H9 (cell line): Measurements from ENCODE around the gene DCC. TPM values are rescaled to one million over a fixed set of nuclear protein-coding genes. Genes with fewer than 3 reads are reported as not detected.

Source experiments
- DNase-seq: peaks from one replicate; pipeline ENCODE4 v3.0.0-alpha.2; 2017
- H2AFZ ChIP-seq: one replicate; pipeline ENCODE4 v1.6.1; 2013; ENCODE audit warnings: mild to moderate bottlenecking, low read length, control low read depth, moderate library complexity
- H2AK5ac ChIP-seq: 2 replicates; pipeline ENCODE4 v1.6.1; 2013; ENCODE audit warnings: low read length, control low read depth, mixed read lengths; ENCODE audit not compliant: insufficient read length
- H2BK120ac ChIP-seq: one replicate; pipeline ENCODE4 v1.6.1; 2013; ENCODE audit warnings: low read depth, mild to moderate bottlenecking, low read length, control low read depth, inconsistent platforms; ENCODE audit not compliant: poor library complexity, severe bottlenecking
- H2BK12ac ChIP-seq: 2 replicates; pipeline ENCODE4 v1.6.1; 2013; ENCODE audit warnings: low read length, control low read depth, mixed read lengths, low read depth; ENCODE audit not compliant: insufficient read length
- H2BK15ac ChIP-seq: 2 replicates; pipeline ENCODE4 v1.6.1; 2013; ENCODE audit warnings: low read depth, low read length, control low read depth
- H2BK20ac ChIP-seq: one replicate; pipeline ENCODE4 v1.6.1; 2013; ENCODE audit warnings: low read depth, mild to moderate bottlenecking, low read length, control low read depth, inconsistent platforms; ENCODE audit not compliant: poor library complexity, severe bottlenecking
- H2BK5ac ChIP-seq: 2 replicates; pipeline ENCODE4 v1.6.1; 2013; ENCODE audit warnings: low read length, control low read depth, mixed read lengths; ENCODE audit not compliant: insufficient read length
- H3K14ac ChIP-seq: 2 replicates; pipeline ENCODE4 v1.6.1; 2013; ENCODE audit warnings: low read length, control low read depth; ENCODE audit not compliant: insufficient read depth
- H3K18ac ChIP-seq: 2 replicates; pipeline ENCODE4 v1.6.1; 2013; ENCODE audit warnings: low read depth, mild to moderate bottlenecking, mixed read lengths, low read length, control low read depth; ENCODE audit not compliant: insufficient read length
- H3K23ac ChIP-seq: 2 replicates; pipeline ENCODE4 v1.6.1; 2013; ENCODE audit warnings: low read length, control low read depth, mixed read lengths, low read depth; ENCODE audit not compliant: insufficient read length
- H3K23me2 ChIP-seq: 2 replicates; pipeline ENCODE4 v1.6.1; 2013; ENCODE audit warnings: low read depth, mild to moderate bottlenecking, mixed read lengths, low read length, control low read depth; ENCODE audit not compliant: insufficient read length, poor library complexity, severe bottlenecking
- H3K27ac ChIP-seq: 2 replicates; pipeline ENCODE4 v1.5.1; 2013; ENCODE audit warnings: low read length, control low read depth, mixed read lengths, low read depth; ENCODE audit not compliant: insufficient read length
- H3K27me3 ChIP-seq: 2 replicates; pipeline ENCODE4 v1.6.1; 2013; ENCODE audit warnings: low read length, control low read depth, inconsistent platforms; ENCODE audit not compliant: insufficient read depth
- H3K4ac ChIP-seq: 2 replicates; pipeline ENCODE4 v1.6.1; 2013; ENCODE audit warnings: low read depth, mild to moderate bottlenecking, control low read depth, inconsistent platforms, low read length, moderate library complexity
- H3K4me1 ChIP-seq: 2 replicates; pipeline ENCODE4 v1.6.1; 2013; ENCODE audit warnings: low read length, control low read depth, inconsistent platforms; ENCODE audit not compliant: insufficient read depth
- H3K4me2 ChIP-seq: 2 replicates; pipeline ENCODE4 v1.6.1; 2013; ENCODE audit warnings: low read length, control low read depth, mixed read lengths; ENCODE audit not compliant: insufficient read length, insufficient read depth
- H3K56ac ChIP-seq: 2 replicates; pipeline ENCODE4 v1.6.1; 2013; ENCODE audit warnings: low read depth, mild to moderate bottlenecking, mixed read lengths, low read length, control low read depth; ENCODE audit not compliant: insufficient read length
- H3K79me1 ChIP-seq: 2 replicates; pipeline ENCODE4 v1.6.1; 2013; ENCODE audit warnings: low read depth, mild to moderate bottlenecking, moderate library complexity, low read length, control low read depth, inconsistent platforms; ENCODE audit not compliant: insufficient read depth, poor library complexity, severe bottlenecking
- H3K79me2 ChIP-seq: 2 replicates; pipeline ENCODE4 v1.6.1; 2013; ENCODE audit warnings: low read length, control low read depth, inconsistent platforms; ENCODE audit not compliant: insufficient read depth
- H3K9ac ChIP-seq: 2 replicates; pipeline ENCODE4 v1.6.1; 2013; ENCODE audit warnings: low read length, control low read depth, mixed read lengths; ENCODE audit not compliant: insufficient read length; ENCODE audit errors: extremely low read depth
- H3K9me3 ChIP-seq: one replicate; pipeline ENCODE4 v1.6.1; 2013; ENCODE audit warnings: low read depth, low read length, inconsistent platforms; ENCODE audit not compliant: control insufficient read depth
- H3T11ph ChIP-seq: one replicate; pipeline ENCODE4 v1.6.1; 2013; ENCODE audit warnings: mild to moderate bottlenecking, low read length, control low read depth, inconsistent platforms
- H4K20me1 ChIP-seq: one replicate; pipeline ENCODE4 v1.6.1; 2013; ENCODE audit not compliant: control insufficient read depth, insufficient read length, insufficient read depth
- H4K5ac ChIP-seq: 2 replicates; pipeline ENCODE4 v1.6.1; 2013; ENCODE audit warnings: low read depth, mild to moderate bottlenecking, mixed read lengths, low read length, control low read depth; ENCODE audit not compliant: insufficient read length
- H4K8ac ChIP-seq: replicated peaks from 2 replicates; pipeline ENCODE4 v1.6.1; 2013; ENCODE audit warnings: low read length, control low read depth, mixed read lengths, low read depth; ENCODE audit not compliant: insufficient read length
- H4K91ac ChIP-seq: 2 replicates; pipeline ENCODE4 v1.6.1; 2013; ENCODE audit warnings: low read depth, mild to moderate bottlenecking, moderate library complexity, mixed read lengths, low read length, control low read depth; ENCODE audit not compliant: insufficient read length
- H3K27ac Mint-ChIP-seq, 3 experiments: 2 replicates in 2 of 3; 3 replicates in 1 of 3; pipeline ENCODE4 v1.8.0; 2020 to 2021; ENCODE audit warnings: mixed read lengths in 3 of 3, mild to moderate bottlenecking in 1 of 3, moderate library complexity in 1 of 3
- H3K27me3 Mint-ChIP-seq: 2 replicates; pipeline ENCODE4 v1.8.0; 2021; ENCODE audit warnings: low read depth, mild to moderate bottlenecking, moderate library complexity, mixed read lengths
- H3K36me3 Mint-ChIP-seq, 3 experiments: 2 replicates in 2 of 3; 3 replicates in 1 of 3; pipeline ENCODE4 v1.8.0; 2020 to 2021; ENCODE audit warnings: low read depth in 3 of 3, mixed read lengths in 3 of 3; ENCODE audit not compliant: insufficient read depth in 1 of 3
- H3K4me1 Mint-ChIP-seq, 2 experiments: 2 replicates each; pipeline ENCODE4 v1.8.0; 2020; ENCODE audit warnings: mixed read lengths in 2 of 2
- H3K4me3 Mint-ChIP-seq, 2 experiments: 2 replicates in 1 of 2; 3 replicates in 1 of 2; pipeline ENCODE4 v1.8.0; 2020 to 2021; ENCODE audit warnings: mild to moderate bottlenecking in 2 of 2, mixed read lengths in 2 of 2, moderate library complexity in 1 of 2
- H3K9me3 Mint-ChIP-seq, 2 experiments: 2 replicates in 1 of 2; 3 replicates in 1 of 2; pipeline ENCODE4 v1.8.0; 2020; ENCODE audit warnings: mild to moderate bottlenecking in 2 of 2, mixed read lengths in 2 of 2, moderate library complexity in 1 of 2
- WGBS: extraction: QIAGEN DNeasy Blood & Tissue Kit; methylation state at CpG from one replicate; pipeline ENCODE4 v1.1.7; 2013; ENCODE audit warnings: missing lambda C conversion rate, low lambda C conversion rate, mixed read lengths; ENCODE audit not compliant: insufficient read length; ENCODE audit errors: extremely low coverage; 5-methylcytosine and 5-hydroxymethylcytosine counted together
- total RNA-seq: library from RNA; stranded (reverse); gene quantifications from 2 replicates; pipeline ENCODE4 v1.2.1, GENCODE V29; 2021
- TF ChIP-seq, protein P1 (sequence below): fragments of 200-600 bp; sonication (generic); conservative IDR thresholded peaks from 3 replicates; pipeline ENCODE4 v1.8.0; 2021; ENCODE audit warnings: antibody characterized with exemption, mild to moderate bottlenecking

DCC gene
- total RNA-seq, 1 experiment from 2014 or later = 0.35 TPM

- Histone ChIP-seq H4K91ac (no peak overlapping the region), H4K20me1 (no peaks in the 10 kb centered on the region), H3K18ac (no peak overlapping the region), H2BK12ac (no peak overlapping the region), H3K79me1 (no peaks in the 10 kb centered on the region), H3K56ac (no peak overlapping the region), H3K9ac (no peak overlapping the region), H3K79me2 (no peaks in the 10 kb centered on the region), H2BK15ac (no peak overlapping the region), H3T11ph (no peak overlapping the region), H3K4ac (no peak overlapping the region), H3K4me2 (no peak overlapping the region), H3K9me3 (no peaks in the 10 kb centered on the region), H2AK5ac (no peak overlapping the region), H2AFZ (no peak overlapping the region), H3K27ac (no peak overlapping the region), H4K5ac (no peak overlapping the region), H3K14ac (no peak overlapping the region), H2BK120ac (no peak overlapping the region), H2BK5ac (no peak overlapping the region), H3K4me1 (no peaks in the 10 kb centered on the region; the same call in 1 of the 2 replicates), H3K23me2 (no peaks in the 10 kb centered on the region), H3K23ac (no peak overlapping the region), H3K27me3 (no peaks in the 10 kb centered on the region), H2BK20ac (no peak overlapping the region), H4K8ac (no peak overlapping the region)
- Mint-ChIP-seq H3K27me3 (no peaks in the 10 kb centered on the region), H3K4me1 (peaks cover 6 to 8% of the 10 kb centered on the region in 2 experiments; a peak in 3 of 4 replicates), H3K9me3 (peaks cover 2 to 7% of the 10 kb centered on the region in 2 experiments; a peak in 3 of 5 replicates), H3K27ac (no peak overlapping the region), H3K4me3 (no peak overlapping the region), H3K36me3 (peaks cover 2 to 11% (median 5%) of the 10 kb centered on the region in 3 experiments; a peak in 4 of 7 replicates)
- DNase-seq = no peak
- WGBS = no CpG with 5 or more reads among the region's 3 CpGs
- TF ChIP-seq, protein P1, sequence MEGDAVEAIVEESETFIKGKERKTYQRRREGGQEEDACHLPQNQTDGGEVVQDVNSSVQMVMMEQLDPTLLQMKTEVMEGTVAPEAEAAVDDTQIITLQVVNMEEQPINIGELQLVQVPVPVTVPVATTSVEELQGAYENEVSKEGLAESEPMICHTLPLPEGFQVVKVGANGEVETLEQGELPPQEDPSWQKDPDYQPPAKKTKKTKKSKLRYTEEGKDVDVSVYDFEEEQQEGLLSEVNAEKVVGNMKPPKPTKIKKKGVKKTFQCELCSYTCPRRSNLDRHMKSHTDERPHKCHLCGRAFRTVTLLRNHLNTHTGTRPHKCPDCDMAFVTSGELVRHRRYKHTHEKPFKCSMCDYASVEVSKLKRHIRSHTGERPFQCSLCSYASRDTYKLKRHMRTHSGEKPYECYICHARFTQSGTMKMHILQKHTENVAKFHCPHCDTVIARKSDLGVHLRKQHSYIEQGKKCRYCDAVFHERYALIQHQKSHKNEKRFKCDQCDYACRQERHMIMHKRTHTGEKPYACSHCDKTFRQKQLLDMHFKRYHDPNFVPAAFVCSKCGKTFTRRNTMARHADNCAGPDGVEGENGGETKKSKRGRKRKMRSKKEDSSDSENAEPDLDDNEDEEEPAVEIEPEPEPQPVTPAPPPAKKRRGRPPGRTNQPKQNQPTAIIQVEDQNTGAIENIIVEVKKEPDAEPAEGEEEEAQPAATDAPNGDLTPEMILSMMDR = no peak
Measured at GRCh38 chr18:53508529-53508928, 1168.5 kb downstream of the DCC start.
